Breast epithelium (tissue), 4 donors: ENCODE results near the gene CEP128. TPM values are rescaled to one million over a fixed set of nuclear protein-coding genes. Genes with fewer than 3 reads are reported as not detected.

Experiments
- DNase-seq, 2 donors: peaks; one replicate each; pipeline ENCODE4 v3.0.0-alpha.2; 2019; ENCODE audit warnings: low spot score in 2 of 2
- H3K27ac ChIP-seq, 2 donors: fragments of 200-600 bp; sonication (generic) in 1 of 2; one replicate each; pipeline ENCODE4 v1.5.1; 2016 to 2019; ENCODE audit warnings: mild to moderate bottlenecking in 1 of 2
- H3K27me3 ChIP-seq, 2 donors: fragments of 200-600 bp; sonication (generic) in 1 of 2; one replicate each; pipeline versions ENCODE4 v1.5.1 to v1.6.0; 2017 to 2019; ENCODE audit warnings: control low read depth in 1 of 2, mild to moderate bottlenecking in 1 of 2
- H3K36me3 ChIP-seq: fragments of 200-600 bp; one replicate; pipeline ENCODE4 v1.5.1; 2019
- H3K4me1 ChIP-seq, 2 donors: fragments of 200-600 bp; sonication (generic); one replicate each; pipeline ENCODE4 v1.5.1; 2016 to 2019; ENCODE audit warnings: control low read depth in 1 of 2
- H3K4me3 ChIP-seq, 3 donors: fragments of 200-600 bp; sonication (generic); 1 replicate in 2 of 3; 2 replicates in 1 of 3; pipeline ENCODE4 v1.5.1; 2016 to 2019; ENCODE audit warnings: mild to moderate bottlenecking in 3 of 3, moderate library complexity in 2 of 3
- H3K9me3 ChIP-seq, 2 donors: fragments of 200-600 bp; sonication (generic) in 1 of 2; one replicate each; pipeline ENCODE4 v1.5.1; 2016 to 2019; ENCODE audit warnings: control low read depth in 1 of 2
- CTCF ChIP-seq, 3 donors: fragments of 450-650 bp; IDR thresholded peaks; one replicate each; pipeline ENCODE4 v1.5.1; 2016 to 2017; ENCODE audit warnings: antibody characterized with exemption in 3 of 3, mild to moderate bottlenecking in 3 of 3, moderate library complexity in 3 of 3
- POLR2A ChIP-seq: fragments of 450-650 bp; IDR thresholded peaks from one replicate; pipeline ENCODE4 v1.6.1; 2016; ENCODE audit warnings: antibody characterized with exemption, mild to moderate bottlenecking, moderate library complexity
- POLR2AphosphoS5 ChIP-seq, 3 donors: sonication (generic); formaldehyde crosslinking; IDR thresholded peaks; one replicate each; pipeline ENCODE4 v1.6.1; 2017; ENCODE audit warnings: antibody characterized with exemption in 3 of 3
- intact Hi-C: fragments of 100-400 bp; cut with DNase I; formaldehyde crosslinking; loops from one replicate; pipeline ENCODE4 v1.15.1; 2023; ENCODE audit warnings: low total_unique reads
- total RNA-seq, 3 donors: library from RNA; depleted of rRNA; stranded (reverse); fragments of >200 nt; gene quantifications; one replicate each; pipeline ENCODE4 v1.1.0, GENCODE V29; 2016

The CEP128 gene
- total RNA-seq, 3 donors from 2014 or later, result 10.2 to 16.1 (median 11.0) TPM

- no peaks in the 10 kb centered on the region for H3K36me3 ChIP-seq
- intact Hi-C loops, result no loop called here
- DNase-seq, result no peak
- H3K4me1 ChIP-seq, result no peaks in the 10 kb centered on the region
- H3K4me3 ChIP-seq, result no peak overlapping the region
- no peak overlapping the region for H3K27ac ChIP-seq
- no peaks in the 10 kb centered on the region for H3K27me3 ChIP-seq
- TF ChIP-seq CTCF (IDR thresholded peaks at IDR 0.05) (no peak), POLR2AphosphoS5 (IDR thresholded peaks at IDR 0.05) (no peak), POLR2A (no peak)
- H3K9me3 ChIP-seq, result no peaks in the 10 kb centered on the region
Measured at GRCh38 chr14:80615831-80616230, 325.7 kb downstream of the CEP128 start.

GRCh38 chr14:80609055-80609454, 332.5 kb downstream of the CEP128 start:
- no peaks in the 10 kb centered on the region for H3K27me3 ChIP-seq
- intact Hi-C loops, result no loop called here
- no peaks in the 10 kb centered on the region for H3K4me1 ChIP-seq
- no peaks in the 10 kb centered on the region for H3K36me3 ChIP-seq
- H3K27ac ChIP-seq, result no peak overlapping the region
- H3K4me3 ChIP-seq, result no peak overlapping the region
- no peaks in the 10 kb centered on the region for H3K9me3 ChIP-seq
- no peak for DNase-seq
- TF ChIP-seq POLR2AphosphoS5 (IDR thresholded peaks at IDR 0.05) (no peak), POLR2A (no peak), CTCF (IDR thresholded peaks at IDR 0.05) (no peak)

- Histone ChIP-seq H3K9me3 (no peaks in the 10 kb centered on the region), H3K36me3 (no peaks in the 10 kb centered on the region), H3K27me3 (no peaks in the 10 kb centered on the region), H3K4me1 (no peaks in the 10 kb centered on the region), H3K4me3 (no peak overlapping the region), H3K27ac (no peak overlapping the region)
- DNase-seq, result no peak
- intact Hi-C loops, result no loop called here
- no peak for TF ChIP-seq POLR2A
- no peak for TF ChIP-seq POLR2AphosphoS5 (IDR thresholded peaks at IDR 0.05)
- no peak for TF ChIP-seq CTCF (IDR thresholded peaks at IDR 0.05)
Measured at GRCh38 chr14:80608563-80608962, 333.0 kb downstream of the CEP128 start.

- H3K27ac ChIP-seq, result no peak overlapping the region
- intact Hi-C loops, result no loop called here
- H3K9me3 ChIP-seq, result no peaks in the 10 kb centered on the region
- DNase-seq, result no peak
- H3K27me3 ChIP-seq, result no peaks in the 10 kb centered on the region
- H3K4me3 ChIP-seq, result no peak overlapping the region
- no peak for TF ChIP-seq POLR2AphosphoS5 (IDR thresholded peaks at IDR 0.05)
- TF ChIP-seq CTCF (IDR thresholded peaks at IDR 0.05), result no peak
- no peak for TF ChIP-seq POLR2A
- no peaks in the 10 kb centered on the region for H3K36me3 ChIP-seq
- H3K4me1 ChIP-seq, result no peaks in the 10 kb centered on the region
Measured at GRCh38 chr14:80607430-80608190, 333.9 kb downstream of the CEP128 start.

GRCh38 chr14:80606347-80606772, 335.2 kb downstream of the CEP128 start:
- Histone ChIP-seq H3K4me1 (no peaks in the 10 kb centered on the region), H3K9me3 (no peaks in the 10 kb centered on the region), H3K36me3 (no peaks in the 10 kb centered on the region), H3K27ac (no peak overlapping the region), H3K4me3 (no peak overlapping the region), H3K27me3 (no peaks in the 10 kb centered on the region)
- TF ChIP-seq CTCF (IDR thresholded peaks at IDR 0.05), result no peak
- no peak for TF ChIP-seq POLR2AphosphoS5 (IDR thresholded peaks at IDR 0.05)
- no peak for TF ChIP-seq POLR2A
- no peak for DNase-seq
- intact Hi-C loops, result no loop called here
